Parathyroid adenoma (tissue), 2 donors: ENCODE results near the gene PNMA8B.

ENCODE experiments used
- H2AFZ ChIP-seq: fragments of 300-600 bp; sonication (generic); one replicate; pipeline ENCODE4 v1.7.0; 2017; ENCODE audit warnings: antibody characterized with exemption, mild to moderate bottlenecking
- H3K27ac ChIP-seq: fragments of 300-600 bp; sonication (generic); one replicate; pipeline ENCODE4 v1.7.0; 2017
- H3K27me3 ChIP-seq: fragments of 300-600 bp; sonication (generic); one replicate; pipeline ENCODE4 v1.7.0; 2017; ENCODE audit warnings: low read length; ENCODE audit not compliant: control insufficient read depth, insufficient read depth
- H3K36me3 ChIP-seq: fragments of 300-600 bp; sonication (generic); one replicate; pipeline ENCODE4 v1.7.0; 2017; ENCODE audit warnings: low read length; ENCODE audit not compliant: control insufficient read depth, insufficient read depth
- H3K4me1 ChIP-seq: fragments of 300-600 bp; sonication (generic); one replicate; pipeline ENCODE4 v1.7.0; 2017; ENCODE audit warnings: control low read depth
- H3K4me2 ChIP-seq: fragments of 300-600 bp; sonication (generic); one replicate; pipeline ENCODE4 v1.7.0; 2017; ENCODE audit warnings: low read length
- H3K4me3 ChIP-seq: fragments of 300-600 bp; sonication (generic); one replicate; pipeline ENCODE4 v1.7.0; 2017; ENCODE audit warnings: low read depth, low read length
- H3K79me2 ChIP-seq: fragments of 300-600 bp; sonication (generic); one replicate; pipeline ENCODE4 v1.7.0; 2017; ENCODE audit warnings: control low read depth
- H3K9ac ChIP-seq: fragments of 300-600 bp; sonication (generic); one replicate; pipeline ENCODE4 v1.7.0; 2017; ENCODE audit warnings: mild to moderate bottlenecking
- H3K9me3 ChIP-seq: fragments of 300-600 bp; sonication (generic); one replicate; pipeline ENCODE4 v1.7.0; 2017; ENCODE audit warnings: low read length; ENCODE audit not compliant: control insufficient read depth
- TF ChIP-seq, protein P1 (sequence below): fragments of 300-600 bp; sonication (generic); IDR thresholded peaks from one replicate; pipeline ENCODE4 v1.7.0; 2017; ENCODE audit warnings: antibody characterized with exemption, mild to moderate bottlenecking
- donor health status: primary hyperparathyroidism.

The PNMA8B gene

DNA sequence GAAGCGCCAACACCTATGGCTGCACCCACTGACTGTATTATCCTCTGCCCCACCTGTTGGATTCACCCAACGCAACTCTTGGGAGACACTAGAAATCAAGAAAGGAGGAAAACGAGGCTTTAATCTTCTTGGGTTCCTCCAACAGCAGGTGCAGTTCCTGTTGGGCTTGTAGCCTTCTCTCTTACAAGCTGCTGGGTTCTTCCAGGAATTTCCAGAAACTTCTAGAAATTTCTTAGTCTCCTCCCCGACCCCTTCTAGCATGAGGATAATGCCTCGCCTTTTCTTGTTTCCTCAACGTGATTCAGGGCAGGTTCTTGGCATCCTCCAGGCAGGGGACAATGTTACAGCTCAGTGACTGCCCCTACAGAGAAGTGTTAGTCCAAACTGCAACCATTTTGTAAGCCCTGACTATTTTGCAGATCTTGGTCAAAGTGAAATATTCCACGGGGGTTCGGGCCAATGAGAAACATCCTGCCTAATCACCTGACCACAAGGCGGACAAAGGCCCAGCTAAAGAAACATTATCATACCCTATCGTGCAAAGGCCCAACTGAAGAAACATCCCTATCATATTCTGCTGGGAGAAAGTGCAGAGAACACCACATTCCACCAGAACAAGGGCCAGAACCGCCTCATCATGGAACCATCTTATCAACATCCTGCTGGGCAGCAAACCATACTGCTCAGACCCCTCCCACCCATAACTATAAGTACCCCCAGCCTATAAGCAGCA lies 23.7 kb downstream of the PNMA8B start:
- no peaks in the 10 kb centered on the region for H3K9me3 ChIP-seq
- H3K9ac ChIP-seq = no peak overlapping the region
- H3K27ac ChIP-seq = no peak overlapping the region
- TF ChIP-seq, protein P1, sequence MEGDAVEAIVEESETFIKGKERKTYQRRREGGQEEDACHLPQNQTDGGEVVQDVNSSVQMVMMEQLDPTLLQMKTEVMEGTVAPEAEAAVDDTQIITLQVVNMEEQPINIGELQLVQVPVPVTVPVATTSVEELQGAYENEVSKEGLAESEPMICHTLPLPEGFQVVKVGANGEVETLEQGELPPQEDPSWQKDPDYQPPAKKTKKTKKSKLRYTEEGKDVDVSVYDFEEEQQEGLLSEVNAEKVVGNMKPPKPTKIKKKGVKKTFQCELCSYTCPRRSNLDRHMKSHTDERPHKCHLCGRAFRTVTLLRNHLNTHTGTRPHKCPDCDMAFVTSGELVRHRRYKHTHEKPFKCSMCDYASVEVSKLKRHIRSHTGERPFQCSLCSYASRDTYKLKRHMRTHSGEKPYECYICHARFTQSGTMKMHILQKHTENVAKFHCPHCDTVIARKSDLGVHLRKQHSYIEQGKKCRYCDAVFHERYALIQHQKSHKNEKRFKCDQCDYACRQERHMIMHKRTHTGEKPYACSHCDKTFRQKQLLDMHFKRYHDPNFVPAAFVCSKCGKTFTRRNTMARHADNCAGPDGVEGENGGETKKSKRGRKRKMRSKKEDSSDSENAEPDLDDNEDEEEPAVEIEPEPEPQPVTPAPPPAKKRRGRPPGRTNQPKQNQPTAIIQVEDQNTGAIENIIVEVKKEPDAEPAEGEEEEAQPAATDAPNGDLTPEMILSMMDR = no peak
- peak overlapping the region; percentile 98 for H2AFZ ChIP-seq
- peak overlapping the region; percentile 57 for H3K4me3 ChIP-seq
- no peaks in the 10 kb centered on the region for H3K36me3 ChIP-seq
- no peaks in the 10 kb centered on the region for H3K79me2 ChIP-seq
- peak overlapping the region; percentile 77 for H3K4me2 ChIP-seq
- H3K4me1 ChIP-seq = peaks cover 6% of the 10 kb centered on the region
- H3K27me3 ChIP-seq = no peaks in the 10 kb centered on the region

DNA sequence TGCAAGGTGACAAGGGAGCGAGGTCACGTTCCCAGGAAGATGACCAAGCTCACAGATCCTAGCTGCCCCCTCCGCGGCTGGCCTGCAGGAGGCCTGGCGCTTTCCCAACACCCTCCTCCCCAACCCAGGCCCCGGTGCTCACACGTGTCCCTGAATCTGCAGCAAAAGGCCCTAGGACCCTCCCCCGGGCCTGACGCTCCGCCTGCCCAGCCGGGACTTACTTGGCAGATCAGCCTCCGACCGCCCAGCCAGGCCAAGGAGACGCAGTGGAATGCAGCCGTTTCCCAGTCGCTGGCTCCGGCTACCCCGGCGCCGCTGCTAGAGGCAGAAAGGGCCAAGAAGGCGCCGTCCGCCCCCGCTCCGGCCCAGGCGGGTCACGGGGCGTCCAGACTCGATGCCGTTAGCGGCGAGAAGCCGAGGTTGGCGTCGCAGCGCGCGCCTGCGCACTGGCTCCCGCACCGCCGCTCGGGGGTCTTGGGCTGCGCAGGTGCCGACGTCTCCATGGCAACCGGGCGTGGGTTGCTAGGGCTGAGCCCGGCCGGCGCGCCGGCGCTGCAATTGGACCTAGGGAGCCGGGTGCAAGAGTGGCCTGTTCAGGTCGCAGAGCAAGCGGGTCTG lies 24.4 kb downstream of the PNMA8B start, which contains the start of gene PNMA8A:
Gene PNMA8A (minus strand): TSS at position 448 of the 618 bp plus-strand sequence. CDS start 528 bp downstream, outside the sequence.
- Histone ChIP-seq H3K9me3 (no peaks in the 10 kb centered on the region), H3K36me3 (no peaks in the 10 kb centered on the region), H3K4me2 (peak within 1 kb of the TSS; percentile 77), H3K4me3 (peak within 1 kb of the TSS; percentile 57), H2AFZ (peak within 1 kb of the TSS; percentile 98), H3K27me3 (no peaks in the 10 kb centered on the region), H3K27ac (peak within 1 kb of the TSS; percentile 0), H3K4me1 (peaks cover 6% of the 10 kb centered on the region), H3K79me2 (no peaks in the 10 kb centered on the region), H3K9ac (no peak within 1 kb of the TSS)
- TF ChIP-seq, protein P1 = no peak

DNA sequence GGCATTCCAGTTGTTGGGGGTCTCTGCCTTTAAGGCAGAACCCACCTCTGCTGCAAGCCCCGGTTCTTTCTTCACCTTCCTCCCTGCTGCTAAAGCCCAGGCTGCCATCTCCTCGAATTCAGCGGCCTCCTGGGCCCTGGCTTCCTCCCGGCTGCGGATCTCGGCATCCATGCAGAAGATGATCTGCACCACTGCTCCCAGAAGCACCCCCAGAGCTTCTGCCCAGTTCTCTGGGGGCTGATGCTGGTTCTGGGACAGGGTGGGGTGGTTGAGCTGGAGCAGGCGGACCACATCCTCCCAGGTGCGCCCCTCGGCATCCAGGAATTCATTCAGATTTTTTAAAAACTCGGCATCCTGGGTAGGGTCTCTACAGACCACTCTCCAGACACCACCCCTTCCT lies 25.3 kb downstream of the PNMA8B start:
- TF ChIP-seq, protein P1 = no peak
- Histone ChIP-seq H3K27me3 (no peaks in the 10 kb centered on the region), H3K4me2 (no peak overlapping the region), H3K36me3 (no peaks in the 10 kb centered on the region), H3K79me2 (no peaks in the 10 kb centered on the region), H3K4me1 (peaks cover 6% of the 10 kb centered on the region), H3K27ac (no peak overlapping the region), H3K9ac (no peak overlapping the region), H3K4me3 (peak overlapping the region; percentile 57), H3K9me3 (no peaks in the 10 kb centered on the region), H2AFZ (peak overlapping the region; percentile 98)

DNA sequence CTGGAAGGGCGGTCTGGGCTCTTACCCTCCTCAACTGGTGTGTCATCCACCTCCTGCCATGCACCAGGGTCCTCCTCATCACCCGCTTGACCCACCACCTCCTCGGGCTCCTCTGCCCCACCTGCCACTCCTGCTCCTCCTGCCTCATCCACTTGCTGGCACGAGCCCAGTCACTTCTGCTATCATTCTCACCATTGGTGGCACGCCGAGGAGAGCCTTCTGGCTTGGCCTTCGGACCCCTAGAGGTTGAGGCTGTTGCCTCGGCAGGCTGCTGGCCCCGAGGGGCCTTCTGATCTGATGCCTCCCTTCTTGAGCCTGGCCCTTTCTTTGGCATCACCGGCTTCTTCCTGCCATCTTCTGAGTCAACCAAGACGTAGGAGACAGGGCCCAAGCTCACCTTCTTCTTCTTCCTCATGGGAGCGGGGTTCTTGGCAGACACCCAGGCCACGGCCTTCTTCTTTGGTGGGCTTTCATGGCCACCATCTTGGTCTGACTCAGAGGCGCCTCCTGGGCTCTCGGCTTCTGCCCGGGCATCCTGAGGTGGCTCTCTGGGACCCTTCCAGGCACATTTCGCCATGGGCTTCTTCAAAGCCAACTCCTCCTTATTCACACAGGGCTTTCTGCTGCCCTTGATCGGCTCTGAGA lies 26.0 kb downstream of the PNMA8B start:
- Histone ChIP-seq H3K4me3 (no peak overlapping the region), H3K36me3 (no peaks in the 10 kb centered on the region), H3K4me2 (no peak overlapping the region), H3K79me2 (no peaks in the 10 kb centered on the region), H3K9me3 (no peaks in the 10 kb centered on the region), H2AFZ (no peak overlapping the region), H3K9ac (no peak overlapping the region), H3K27ac (no peak overlapping the region), H3K4me1 (peaks cover 6% of the 10 kb centered on the region), H3K27me3 (no peaks in the 10 kb centered on the region)
- TF ChIP-seq, protein P1 = no peak
